RWPE2 (cell line): ENCODE data around the gene KLF16.

Experiments used
- ATAC-seq: fragments of 200-7000 bp; cut with Tn5 transposase; 3 replicates; pipeline ENCODE4 v1.9.1; 2021; ENCODE audit warnings: low read depth
- DNase-seq: peaks from one replicate; pipeline ENCODE4 v3.0.0-alpha.2; 2020; ENCODE audit warnings: low spot score
- H3K27ac ChIP-seq: fragments of 450-650 bp; 2 replicates; pipeline ENCODE4 v1.5.1; 2017; ENCODE audit warnings: mild to moderate bottlenecking; ENCODE audit not compliant: poor library complexity, severe bottlenecking
- H3K27me3 ChIP-seq: fragments of 250-450 bp; sonication (Bioruptor Pico); 2 replicates; pipeline ENCODE4 v1.5.1; 2021; ENCODE audit warnings: mild to moderate bottlenecking, moderate library complexity; ENCODE audit not compliant: insufficient read depth, poor library complexity, severe bottlenecking
- H3K36me3 ChIP-seq: fragments of 250-450 bp; sonication (Bioruptor Pico); 2 replicates; pipeline ENCODE4 v1.5.1; 2020; ENCODE audit warnings: low read depth, mild to moderate bottlenecking, moderate library complexity
- H3K4me1 ChIP-seq: fragments of 250-450 bp; sonication (Bioruptor Pico); 2 replicates; pipeline ENCODE4 v1.5.1; 2021; ENCODE audit warnings: mild to moderate bottlenecking, moderate library complexity; ENCODE audit not compliant: insufficient read depth, poor library complexity, severe bottlenecking
- H3K4me3 ChIP-seq: fragments of 250-450 bp; sonication (Bioruptor Pico); 2 replicates; pipeline ENCODE4 v1.5.1; 2021; ENCODE audit warnings: mild to moderate bottlenecking, moderate library complexity; ENCODE audit not compliant: severe bottlenecking
- H3K9me3 ChIP-seq: fragments of 250-450 bp; sonication (Bioruptor Pico); 2 replicates; pipeline ENCODE4 v1.5.1; 2021; ENCODE audit warnings: mild to moderate bottlenecking, moderate library complexity; ENCODE audit not compliant: severe bottlenecking
- CTCF ChIP-seq: fragments of 450-650 bp; IDR thresholded peaks from one replicate; pipeline ENCODE4 v1.5.1; 2017; ENCODE audit warnings: mild to moderate bottlenecking, moderate library complexity; ENCODE audit not compliant: poor library complexity, severe bottlenecking

The KLF16 gene

GRCh38 chr19:1810439-1811160 lies 52.8 kb downstream of the KLF16 start:
- no peak for TF ChIP-seq CTCF
- Histone ChIP-seq H3K27ac (peak overlapping the region; percentile 40), H3K4me3 (no peak overlapping the region), H3K36me3 (no peaks in the 10 kb centered on the region), H3K27me3 (no peaks in the 10 kb centered on the region), H3K9me3 (no peaks in the 10 kb centered on the region), H3K4me1 (peaks cover 5% of the 10 kb centered on the region)
- no peak for ATAC-seq
- no peak for DNase-seq

GRCh38 chr19:1809678-1810077 lies 53.7 kb downstream of the KLF16 start:
- H3K36me3 ChIP-seq = no peaks in the 10 kb centered on the region
- peaks cover 5% of the 10 kb centered on the region for H3K4me1 ChIP-seq
- no peaks in the 10 kb centered on the region for H3K27me3 ChIP-seq
- no peak overlapping the region for H3K27ac ChIP-seq
- H3K4me3 ChIP-seq = no peak overlapping the region
- H3K9me3 ChIP-seq = no peaks in the 10 kb centered on the region
- ATAC-seq = no peak
- no peak for DNase-seq
- TF ChIP-seq CTCF = no peak

- Histone ChIP-seq H3K4me1 (peaks cover 5% of the 10 kb centered on the region), H3K9me3 (no peaks in the 10 kb centered on the region), H3K4me3 (no peak overlapping the region), H3K36me3 (no peaks in the 10 kb centered on the region), H3K27ac (no peak overlapping the region), H3K27me3 (no peaks in the 10 kb centered on the region)
- TF ChIP-seq CTCF = no peak
- DNase-seq (no peak), ATAC-seq (no peak)
These were observed 55.0 kb downstream of the KLF16 start for GRCh38 chr19:1808395-1808731.

GRCh38 chr19:1807695-1808394 lies 55.5 kb downstream of the KLF16 start:
- Histone ChIP-seq H3K27me3 (no peaks in the 10 kb centered on the region), H3K4me3 (no peak overlapping the region), H3K36me3 (no peaks in the 10 kb centered on the region), H3K9me3 (no peaks in the 10 kb centered on the region), H3K4me1 (peaks cover 5% of the 10 kb centered on the region), H3K27ac (no peak overlapping the region)
- ATAC-seq (no peak), DNase-seq (no peak)
- no peak for TF ChIP-seq CTCF

GRCh38 chr19:1807030-1807694 lies 56.2 kb downstream of the KLF16 start:
- Histone ChIP-seq H3K9me3 (no peaks in the 10 kb centered on the region), H3K4me3 (no peak overlapping the region), H3K27me3 (no peaks in the 10 kb centered on the region), H3K36me3 (no peaks in the 10 kb centered on the region), H3K27ac (no peak overlapping the region), H3K4me1 (peaks cover 5% of the 10 kb centered on the region)
- TF ChIP-seq CTCF = no peak
- no peak for ATAC-seq
- no peak for DNase-seq
